Measurements from ENCODE around the gene SIDT2. TPM values are rescaled to one million over a fixed set of nuclear protein-coding genes. Genes with fewer than 3 reads are reported as not detected.

Gene SIDT2
- total RNA-seq, 1 experiment from 2014 or later, result 47.6 TPM

DNA sequence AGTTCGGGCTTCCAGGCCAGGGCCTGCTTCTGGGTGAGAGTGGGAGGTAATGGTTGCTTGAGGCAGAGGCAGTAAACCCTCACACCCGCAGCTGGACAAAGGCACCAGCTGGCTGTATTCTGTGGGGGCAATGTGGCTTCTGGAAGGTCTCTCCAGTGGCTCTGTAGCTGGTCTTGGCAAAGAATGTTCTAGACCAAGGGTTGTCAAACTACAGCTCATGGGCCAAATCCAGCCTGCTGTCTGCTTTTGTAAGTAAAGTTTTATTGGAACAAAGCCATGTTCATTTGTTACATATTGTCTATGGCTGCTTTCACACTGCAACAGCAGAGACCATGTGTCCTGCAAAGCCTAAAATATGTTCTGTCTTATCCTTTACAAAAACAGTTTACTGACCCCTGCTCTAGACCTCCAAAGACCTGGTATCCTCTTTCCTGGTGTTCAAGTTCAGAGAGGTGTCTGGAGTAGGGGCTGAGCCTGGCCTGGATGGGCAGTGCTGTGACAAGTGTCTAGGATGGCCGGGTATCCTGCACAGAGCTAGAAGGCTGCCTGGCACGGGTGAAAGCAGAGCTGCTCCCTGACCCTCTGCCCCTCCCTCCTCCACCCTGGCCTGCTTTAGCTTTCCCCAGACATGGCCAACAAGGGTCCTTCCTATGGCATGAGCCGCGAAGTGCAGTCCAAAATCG is 24.0 kb downstream of the SIDT2 start:
- TF ChIP-seq, protein P1, sequence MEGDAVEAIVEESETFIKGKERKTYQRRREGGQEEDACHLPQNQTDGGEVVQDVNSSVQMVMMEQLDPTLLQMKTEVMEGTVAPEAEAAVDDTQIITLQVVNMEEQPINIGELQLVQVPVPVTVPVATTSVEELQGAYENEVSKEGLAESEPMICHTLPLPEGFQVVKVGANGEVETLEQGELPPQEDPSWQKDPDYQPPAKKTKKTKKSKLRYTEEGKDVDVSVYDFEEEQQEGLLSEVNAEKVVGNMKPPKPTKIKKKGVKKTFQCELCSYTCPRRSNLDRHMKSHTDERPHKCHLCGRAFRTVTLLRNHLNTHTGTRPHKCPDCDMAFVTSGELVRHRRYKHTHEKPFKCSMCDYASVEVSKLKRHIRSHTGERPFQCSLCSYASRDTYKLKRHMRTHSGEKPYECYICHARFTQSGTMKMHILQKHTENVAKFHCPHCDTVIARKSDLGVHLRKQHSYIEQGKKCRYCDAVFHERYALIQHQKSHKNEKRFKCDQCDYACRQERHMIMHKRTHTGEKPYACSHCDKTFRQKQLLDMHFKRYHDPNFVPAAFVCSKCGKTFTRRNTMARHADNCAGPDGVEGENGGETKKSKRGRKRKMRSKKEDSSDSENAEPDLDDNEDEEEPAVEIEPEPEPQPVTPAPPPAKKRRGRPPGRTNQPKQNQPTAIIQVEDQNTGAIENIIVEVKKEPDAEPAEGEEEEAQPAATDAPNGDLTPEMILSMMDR (IDR thresholded peaks at IDR 0.05), result no peak
- TF ChIP-seq SIN3A (IDR thresholded peaks at IDR 0.05; ENCODE audit: borderline replicate concordance, insufficient read depth, low read depth, low read length) (no peak), TCF7L2 (IDR thresholded peaks at IDR 0.05; ENCODE audit: low read depth, low read length) (no peak), POLR2AphosphoS5 (IDR thresholded peaks at IDR 0.05; ENCODE audit: low read depth, low read length) (no peak)
- TF ChIP-seq, protein P2, sequence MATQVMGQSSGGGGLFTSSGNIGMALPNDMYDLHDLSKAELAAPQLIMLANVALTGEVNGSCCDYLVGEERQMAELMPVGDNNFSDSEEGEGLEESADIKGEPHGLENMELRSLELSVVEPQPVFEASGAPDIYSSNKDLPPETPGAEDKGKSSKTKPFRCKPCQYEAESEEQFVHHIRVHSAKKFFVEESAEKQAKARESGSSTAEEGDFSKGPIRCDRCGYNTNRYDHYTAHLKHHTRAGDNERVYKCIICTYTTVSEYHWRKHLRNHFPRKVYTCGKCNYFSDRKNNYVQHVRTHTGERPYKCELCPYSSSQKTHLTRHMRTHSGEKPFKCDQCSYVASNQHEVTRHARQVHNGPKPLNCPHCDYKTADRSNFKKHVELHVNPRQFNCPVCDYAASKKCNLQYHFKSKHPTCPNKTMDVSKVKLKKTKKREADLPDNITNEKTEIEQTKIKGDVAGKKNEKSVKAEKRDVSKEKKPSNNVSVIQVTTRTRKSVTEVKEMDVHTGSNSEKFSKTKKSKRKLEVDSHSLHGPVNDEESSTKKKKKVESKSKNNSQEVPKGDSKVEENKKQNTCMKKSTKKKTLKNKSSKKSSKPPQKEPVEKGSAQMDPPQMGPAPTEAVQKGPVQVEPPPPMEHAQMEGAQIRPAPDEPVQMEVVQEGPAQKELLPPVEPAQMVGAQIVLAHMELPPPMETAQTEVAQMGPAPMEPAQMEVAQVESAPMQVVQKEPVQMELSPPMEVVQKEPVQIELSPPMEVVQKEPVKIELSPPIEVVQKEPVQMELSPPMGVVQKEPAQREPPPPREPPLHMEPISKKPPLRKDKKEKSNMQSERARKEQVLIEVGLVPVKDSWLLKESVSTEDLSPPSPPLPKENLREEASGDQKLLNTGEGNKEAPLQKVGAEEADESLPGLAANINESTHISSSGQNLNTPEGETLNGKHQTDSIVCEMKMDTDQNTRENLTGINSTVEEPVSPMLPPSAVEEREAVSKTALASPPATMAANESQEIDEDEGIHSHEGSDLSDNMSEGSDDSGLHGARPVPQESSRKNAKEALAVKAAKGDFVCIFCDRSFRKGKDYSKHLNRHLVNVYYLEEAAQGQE (IDR thresholded peaks at IDR 0.05; ENCODE audit: insufficient read depth in 1 of 2, low read depth in 2 of 2, low read length in 1 of 2), result no peak
- no TSS peak for BruUV-seq (replicated peaks)
- ChIA-PET CTCF (no interaction called here), POLR2A (interaction anchor here (0.6 kb wide), 1 partner anchor 41 kb away, joined by 3 read pairs; no protein-coding TSS in a partner anchor)
- no peaks in the 10 kb centered on the region for H3K36me3 ChIP-seq (ENCODE audit: control insufficient read depth, insufficient read depth, low read length)
- H3K4me1 ChIP-seq (ENCODE audit: control insufficient read depth, insufficient read depth, low read length), result peaks cover 6% of the 10 kb centered on the region
- intact Hi-C loops (cut with micrococcal nuclease; ENCODE audit: unreplicated experiment) (no loop called here), in situ Hi-C loops (cut with HindIII; ENCODE audit: low pct_unique_long_range_greater_than_20kb, low sequenced_read_pairs) (no loop called here)
- no peaks in the 10 kb centered on the region for H3K9me3 ChIP-seq (ENCODE audit: control insufficient read depth, insufficient read depth, low read depth, low read length)
- DNase-seq (ENCODE audit: low read depth, low spot score) (no peak), ATAC-seq (no peak)
- no peak overlapping the region for H3K27ac ChIP-seq (ENCODE audit: low read length)
- H3K27me3 ChIP-seq (ENCODE audit: control insufficient read depth, insufficient read depth, low read length), result no peaks in the 10 kb centered on the region
- H3K4me3 ChIP-seq (ENCODE audit: low read depth in 2 of 2, low read length in 2 of 2), result no peak overlapping the region

DNA sequence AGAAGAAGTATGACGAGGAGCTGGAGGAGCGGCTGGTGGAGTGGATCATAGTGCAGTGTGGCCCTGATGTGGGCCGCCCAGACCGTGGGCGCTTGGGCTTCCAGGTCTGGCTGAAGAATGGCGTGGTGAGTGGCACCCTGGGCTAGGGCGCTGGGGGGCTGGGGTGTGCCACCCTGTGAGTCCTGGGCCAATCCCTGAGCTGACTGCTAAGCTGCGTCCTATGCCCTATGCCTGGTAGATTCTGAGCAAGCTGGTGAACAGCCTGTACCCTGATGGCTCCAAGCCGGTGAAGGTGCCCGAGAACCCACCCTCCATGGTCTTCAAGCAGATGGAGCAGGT is 24.5 kb downstream of the SIDT2 start:
- H3K27ac ChIP-seq (ENCODE audit: low read length), result no peak overlapping the region
- peaks cover 6% of the 10 kb centered on the region for H3K4me1 ChIP-seq (ENCODE audit: control insufficient read depth, insufficient read depth, low read length)
- POLR2A ChIA-PET, result interaction anchor here (0.6 kb wide), 1 partner anchor 41 kb away, joined by 3 read pairs; no protein-coding TSS in a partner anchor
- no peaks in the 10 kb centered on the region for H3K9me3 ChIP-seq (ENCODE audit: control insufficient read depth, insufficient read depth, low read depth, low read length)
- TF ChIP-seq, protein P2 (IDR thresholded peaks at IDR 0.05; ENCODE audit: insufficient read depth in 1 of 2, low read depth in 2 of 2, low read length in 1 of 2), result no peak
- TF ChIP-seq, protein P1 (IDR thresholded peaks at IDR 0.05), result no peak
- TF ChIP-seq SIN3A (IDR thresholded peaks at IDR 0.05; ENCODE audit: borderline replicate concordance, insufficient read depth, low read depth, low read length), result no peak
- no peak for TF ChIP-seq TCF7L2 (IDR thresholded peaks at IDR 0.05; ENCODE audit: low read depth, low read length)
- no peak for TF ChIP-seq POLR2AphosphoS5 (IDR thresholded peaks at IDR 0.05; ENCODE audit: low read depth, low read length)
- no peak for ATAC-seq
- CTCF ChIA-PET, result no interaction called here
- in situ Hi-C loops (cut with HindIII; ENCODE audit: low pct_unique_long_range_greater_than_20kb, low sequenced_read_pairs), result no loop called here
- BruUV-seq (replicated peaks), result no TSS peak
- no peak for DNase-seq (ENCODE audit: low read depth, low spot score)
- intact Hi-C loops (cut with micrococcal nuclease; ENCODE audit: unreplicated experiment), result no loop called here
- H3K27me3 ChIP-seq (ENCODE audit: control insufficient read depth, insufficient read depth, low read length), result no peaks in the 10 kb centered on the region
- no peaks in the 10 kb centered on the region for H3K36me3 ChIP-seq (ENCODE audit: control insufficient read depth, insufficient read depth, low read length)
- no peak overlapping the region for H3K4me3 ChIP-seq (ENCODE audit: low read depth in 2 of 2, low read length in 2 of 2)

Data from Panc1 (cell line).